ENCODE measurements around the gene MAFG.

- TF ChIP-seq, protein P1, sequence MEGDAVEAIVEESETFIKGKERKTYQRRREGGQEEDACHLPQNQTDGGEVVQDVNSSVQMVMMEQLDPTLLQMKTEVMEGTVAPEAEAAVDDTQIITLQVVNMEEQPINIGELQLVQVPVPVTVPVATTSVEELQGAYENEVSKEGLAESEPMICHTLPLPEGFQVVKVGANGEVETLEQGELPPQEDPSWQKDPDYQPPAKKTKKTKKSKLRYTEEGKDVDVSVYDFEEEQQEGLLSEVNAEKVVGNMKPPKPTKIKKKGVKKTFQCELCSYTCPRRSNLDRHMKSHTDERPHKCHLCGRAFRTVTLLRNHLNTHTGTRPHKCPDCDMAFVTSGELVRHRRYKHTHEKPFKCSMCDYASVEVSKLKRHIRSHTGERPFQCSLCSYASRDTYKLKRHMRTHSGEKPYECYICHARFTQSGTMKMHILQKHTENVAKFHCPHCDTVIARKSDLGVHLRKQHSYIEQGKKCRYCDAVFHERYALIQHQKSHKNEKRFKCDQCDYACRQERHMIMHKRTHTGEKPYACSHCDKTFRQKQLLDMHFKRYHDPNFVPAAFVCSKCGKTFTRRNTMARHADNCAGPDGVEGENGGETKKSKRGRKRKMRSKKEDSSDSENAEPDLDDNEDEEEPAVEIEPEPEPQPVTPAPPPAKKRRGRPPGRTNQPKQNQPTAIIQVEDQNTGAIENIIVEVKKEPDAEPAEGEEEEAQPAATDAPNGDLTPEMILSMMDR (conservative IDR thresholded peaks at IDR 0.05 in 1 of 2, IDR thresholded peaks at IDR 0.05 in 1 of 2; ENCODE audit: low read depth in 1 of 2, low read length in 2 of 2), result no peak
- TF ChIP-seq EZH2 (IDR thresholded peaks at IDR 0.05; ENCODE audit: low read length, missing control alignments), result no peak
Measured at GRCh38 chr17:81967533-81968395, 40.2 kb upstream of the MAFG start.

Measured in fibroblast of lung (primary cell).